Measurements from ENCODE around the gene CATSPER3.

CATSPER3 gene

GRCh38 chr5:135010502-135011354, 43.0 kb downstream of the CATSPER3 start:
- DNase-seq (ENCODE audit: low read depth in 2 of 2): no peak

GRCh38 chr5:135011355-135012032, 43.8 kb downstream of the CATSPER3 start:
- DNase-seq (ENCODE audit: low read depth in 2 of 2): no peak

DNA sequence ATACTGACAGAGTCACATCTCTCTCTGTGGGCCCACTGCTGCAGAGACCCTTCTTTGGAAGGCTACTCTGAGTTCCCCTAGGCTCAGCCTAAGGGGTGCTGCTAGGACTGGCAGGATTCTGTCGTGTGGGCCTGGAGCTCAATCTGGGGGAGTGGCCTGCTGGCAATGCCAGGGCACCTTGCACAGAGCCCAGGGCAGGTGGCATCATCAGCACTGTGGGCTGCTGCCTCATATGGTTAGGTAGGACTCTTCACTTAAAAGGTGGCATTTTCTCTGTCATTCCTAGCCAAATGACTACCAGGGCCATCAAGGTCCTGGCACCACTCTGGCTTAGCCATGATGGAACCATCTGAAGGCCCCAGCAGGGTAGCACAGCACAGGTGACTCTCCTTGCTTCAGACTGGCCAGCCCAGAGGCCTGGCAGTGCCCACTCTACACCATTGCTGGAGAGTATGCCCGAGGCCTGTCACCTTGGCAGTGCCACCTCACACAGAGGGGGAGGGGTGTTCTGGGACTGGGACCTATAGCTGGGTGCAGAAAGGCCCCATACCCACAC, 44.4 kb downstream of the CATSPER3 start:
- no peak for DNase-seq (ENCODE audit: low read depth in 2 of 2)

DNA sequence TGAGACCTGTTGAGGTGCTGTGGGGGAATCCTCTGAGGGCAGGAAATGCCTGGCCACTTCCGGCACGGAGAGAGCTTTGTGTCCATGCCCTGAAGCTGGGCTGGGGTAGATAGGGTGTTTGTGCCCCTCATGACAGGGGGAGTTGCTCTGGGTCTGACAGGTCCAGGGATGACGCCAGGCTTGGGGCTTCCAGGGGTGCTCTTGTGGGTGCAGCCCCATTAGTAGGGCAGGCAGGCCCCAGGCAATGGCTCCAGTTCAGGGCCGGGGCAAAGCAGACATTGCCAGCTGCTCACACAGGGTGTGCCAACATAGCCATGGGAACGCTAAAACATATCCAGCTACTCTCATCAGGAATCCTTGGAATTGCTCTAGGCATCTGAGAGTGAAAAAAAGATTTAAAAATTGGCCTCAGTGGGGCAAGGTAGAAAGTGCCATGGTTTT, 45.3 kb downstream of the CATSPER3 start:
- DNase-seq (ENCODE audit: low read depth in 2 of 2): no peak

DNA sequence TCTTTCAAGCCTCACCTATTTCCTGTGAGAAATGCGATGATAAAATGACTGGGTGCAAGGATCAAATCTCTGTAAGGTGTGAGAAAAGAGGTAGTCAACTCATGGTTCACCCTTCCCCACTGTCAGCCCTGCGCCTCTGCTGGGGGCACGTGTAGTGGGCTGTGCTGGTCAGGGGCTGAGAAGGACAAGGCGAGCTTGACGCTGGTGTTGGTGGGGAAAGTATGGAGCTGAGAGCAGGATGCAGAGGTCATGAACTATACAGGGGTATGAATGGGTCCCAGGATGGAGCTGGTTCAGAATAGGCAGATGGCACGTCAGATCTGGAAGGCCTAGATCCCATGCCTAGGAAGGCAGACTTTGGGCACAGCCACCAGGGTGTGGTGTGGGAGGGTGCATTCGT, 45.7 kb downstream of the CATSPER3 start:
- DNase-seq (ENCODE audit: low read depth in 2 of 2): no peak

DNA sequence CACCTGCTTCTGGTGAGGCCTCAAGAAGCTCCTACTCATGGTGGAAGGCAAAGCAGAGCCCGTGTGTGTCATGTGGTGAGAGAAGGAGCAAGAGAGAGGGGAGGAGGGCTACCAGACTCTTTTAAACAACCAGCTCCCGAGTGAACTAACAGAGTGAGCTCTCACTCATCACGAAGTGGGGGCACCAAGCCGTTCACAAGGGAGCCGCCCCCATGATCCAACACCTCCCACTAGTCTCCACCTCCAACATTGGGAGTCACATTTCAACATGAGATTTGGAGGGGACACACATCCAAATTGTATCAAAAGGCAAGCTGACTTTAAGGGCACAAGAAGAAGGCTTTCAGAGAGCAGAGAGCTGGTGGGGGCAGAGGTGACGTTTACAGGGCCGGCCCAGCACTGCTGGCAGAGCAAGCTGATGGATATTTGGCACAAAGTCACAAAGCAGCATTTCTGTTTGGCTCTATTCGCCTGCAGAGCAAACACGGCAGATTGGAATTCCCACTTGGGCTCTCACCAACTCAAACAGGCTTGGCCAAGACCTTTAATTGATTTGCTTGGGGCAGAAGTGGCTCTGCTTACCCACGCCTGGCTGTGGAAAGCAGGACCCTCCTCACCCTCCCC, 46.4 kb downstream of the CATSPER3 start:
- DNase-seq (ENCODE audit: low read depth in 2 of 2): no peak

- DNase-seq (ENCODE audit: low read depth in 2 of 2): no peak
These were observed 48.2 kb downstream of the CATSPER3 start for GRCh38 chr5:135015942-135016341.

DNA sequence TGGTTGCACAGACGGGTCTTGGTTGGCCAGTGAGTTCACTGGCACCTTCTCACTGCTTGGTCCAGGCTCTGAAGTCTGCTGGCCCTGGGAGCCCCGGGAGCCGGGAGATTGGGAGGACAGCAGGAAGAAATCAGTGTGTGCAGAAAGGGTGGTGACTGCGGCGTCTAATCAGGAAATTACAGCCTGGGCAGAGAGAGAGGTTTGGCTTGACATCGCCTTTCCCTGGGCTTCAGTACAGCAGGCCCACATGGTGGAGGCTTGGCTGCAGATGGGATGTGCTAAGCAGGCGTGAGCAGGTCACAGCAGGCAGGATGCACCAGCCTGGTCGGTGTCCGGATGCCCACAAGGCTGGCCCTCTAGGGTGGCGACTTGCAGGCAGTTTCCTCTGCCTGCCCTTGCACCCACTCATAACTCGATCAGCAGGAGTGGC, 49.2 kb downstream of the CATSPER3 start:
- DNase-seq (ENCODE audit: low read depth in 2 of 2): no peak

- no peak for DNase-seq (ENCODE audit: low read depth in 2 of 2)
These were observed 50.8 kb downstream of the CATSPER3 start for GRCh38 chr5:135018457-135018856.

- no peak for DNase-seq (ENCODE audit: low read depth in 2 of 2)
These were observed 51.6 kb downstream of the CATSPER3 start for GRCh38 chr5:135019314-135019713.

GRCh38 chr5:135020111-135020895, 52.6 kb downstream of the CATSPER3 start:
- no peak for DNase-seq (ENCODE audit: low read depth in 2 of 2)

DNA sequence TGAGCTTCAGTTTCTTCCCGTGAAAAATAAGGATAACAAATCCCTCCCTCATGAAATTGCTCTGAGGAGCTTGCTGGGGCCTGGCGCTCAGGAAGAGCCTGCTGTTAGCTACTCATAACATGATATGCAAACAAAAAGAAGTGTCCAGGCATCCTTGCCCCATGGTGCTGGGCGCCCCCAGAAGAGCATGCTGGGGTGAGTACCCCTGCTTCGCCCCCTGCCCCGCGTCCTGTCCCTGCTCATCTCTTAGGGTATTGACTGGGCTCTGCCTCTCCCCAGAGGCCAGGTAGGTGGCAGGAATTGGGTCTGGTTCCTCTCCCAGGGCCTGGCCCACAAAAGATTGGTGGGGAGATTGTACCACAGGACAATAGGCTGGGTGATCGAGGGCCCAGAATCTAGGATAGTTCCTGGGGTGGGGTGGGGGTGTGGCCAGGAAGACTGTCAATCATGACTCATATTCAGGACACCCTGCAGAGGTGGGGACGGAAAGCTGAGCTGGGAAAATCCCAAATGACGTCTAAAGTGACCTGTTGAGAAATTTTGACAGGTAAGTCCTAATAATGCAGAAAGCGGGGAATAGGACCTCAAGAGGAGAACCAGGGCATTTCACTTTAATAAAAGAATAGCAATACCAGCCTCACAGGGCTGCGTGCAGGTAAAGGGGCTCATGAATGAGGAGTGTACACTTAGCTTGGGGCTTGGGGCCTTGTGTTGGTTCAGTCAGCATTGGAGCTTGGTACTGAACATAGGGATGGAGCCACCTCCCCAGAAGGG, 57.4 kb downstream of the CATSPER3 start:
- DNase-seq (ENCODE audit: low read depth in 2 of 2): no peak

GRCh38 chr5:135025730-135026644, 58.3 kb downstream of the CATSPER3 start:
- no peak for DNase-seq (ENCODE audit: low read depth in 2 of 2)

GRCh38 chr5:135026645-135027265, 59.0 kb downstream of the CATSPER3 start:
- no peak for DNase-seq (ENCODE audit: low read depth in 2 of 2)

- DNase-seq (ENCODE audit: low read depth in 2 of 2): no peak
These were observed 59.6 kb downstream of the CATSPER3 start for GRCh38 chr5:135027266-135027696.

DNA sequence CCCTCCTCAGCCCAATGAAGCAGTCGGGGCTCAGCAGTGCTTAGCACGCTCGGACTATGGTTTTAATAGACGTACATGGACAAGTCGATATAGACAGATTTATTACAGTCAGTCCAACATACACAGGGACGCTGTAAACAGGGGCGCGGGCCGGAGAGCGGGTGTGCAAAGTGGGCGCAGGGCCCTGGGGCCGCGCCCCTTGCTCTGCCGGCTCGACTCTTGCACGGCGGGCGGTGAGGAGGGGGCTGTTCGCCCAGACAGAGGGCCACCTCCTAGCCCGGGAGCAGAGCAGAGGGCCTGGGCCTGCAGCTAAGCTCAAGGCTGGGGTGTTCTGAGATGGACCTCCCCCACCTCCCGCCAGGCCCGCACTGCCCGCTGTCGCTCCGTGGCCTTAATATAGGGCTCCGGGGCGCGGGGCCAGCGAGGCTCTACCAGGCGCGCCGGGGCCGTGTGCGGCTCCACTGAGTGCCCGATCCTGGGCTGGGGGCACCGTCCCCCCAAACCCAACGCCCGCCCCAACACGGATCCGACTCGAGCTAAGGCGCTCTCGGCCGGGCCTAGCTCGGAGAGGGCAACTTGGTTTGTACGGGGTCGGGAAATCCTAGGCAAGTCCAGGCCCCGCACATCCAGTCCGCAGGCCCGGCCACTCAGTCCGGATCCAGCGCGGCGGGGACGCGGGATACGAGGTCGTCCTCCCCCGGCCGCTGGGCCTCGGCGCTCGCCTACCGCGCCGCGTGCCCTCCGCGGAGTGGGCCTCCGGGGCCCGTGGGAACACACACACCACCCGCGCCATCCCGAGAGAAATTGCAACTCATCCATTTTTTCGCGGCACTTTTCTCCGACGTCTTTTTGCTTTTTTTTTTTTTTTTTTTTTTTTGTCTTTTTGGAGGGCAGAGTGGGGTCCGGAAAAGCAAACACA, 60.2 kb downstream of the CATSPER3 start:
- no peak for DNase-seq (ENCODE audit: low read depth in 2 of 2)

DNA sequence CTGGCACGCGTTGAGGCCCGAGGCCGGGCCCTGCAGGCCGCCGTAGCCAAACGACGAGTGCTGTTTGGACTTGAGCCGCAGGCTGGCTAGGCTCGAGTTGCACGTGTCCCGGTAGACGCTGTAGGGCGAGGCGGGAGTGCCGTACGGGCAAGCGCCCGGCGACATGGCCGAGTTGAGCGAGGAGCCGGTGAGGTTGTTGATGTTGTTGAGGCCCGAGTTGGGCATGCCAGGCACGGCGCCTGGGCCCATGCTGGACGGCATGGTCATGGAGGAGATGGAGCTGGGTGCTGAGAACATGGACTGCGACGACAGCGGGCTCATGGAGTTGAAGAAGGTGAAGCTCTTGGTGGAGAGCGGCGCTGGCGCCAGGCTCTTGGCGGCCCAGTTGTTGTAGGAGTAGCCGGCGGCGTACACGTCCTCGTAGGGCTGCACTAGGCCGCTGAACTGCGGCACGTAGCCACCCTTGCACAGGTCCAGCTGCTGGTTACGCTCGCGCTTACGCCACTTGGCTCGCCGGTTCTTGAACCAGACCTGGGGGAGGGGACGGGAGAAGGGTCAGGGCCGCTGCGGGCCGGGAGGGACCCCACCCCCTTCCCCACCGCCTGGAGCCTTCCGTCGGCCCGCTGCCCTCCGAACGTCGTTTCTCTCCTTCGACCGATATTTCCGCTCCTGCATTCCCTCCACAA, 61.2 kb downstream of the CATSPER3 start:
- no peak for DNase-seq (ENCODE audit: low read depth in 2 of 2)
